ENCODE measurements around the gene GNG3. TPM values are rescaled to one million over a fixed set of nuclear protein-coding genes. Genes with fewer than 3 reads are reported as not detected.

The GNG3 gene
- total RNA-seq, 1 donor from 2014 or later = not detected

DNA sequence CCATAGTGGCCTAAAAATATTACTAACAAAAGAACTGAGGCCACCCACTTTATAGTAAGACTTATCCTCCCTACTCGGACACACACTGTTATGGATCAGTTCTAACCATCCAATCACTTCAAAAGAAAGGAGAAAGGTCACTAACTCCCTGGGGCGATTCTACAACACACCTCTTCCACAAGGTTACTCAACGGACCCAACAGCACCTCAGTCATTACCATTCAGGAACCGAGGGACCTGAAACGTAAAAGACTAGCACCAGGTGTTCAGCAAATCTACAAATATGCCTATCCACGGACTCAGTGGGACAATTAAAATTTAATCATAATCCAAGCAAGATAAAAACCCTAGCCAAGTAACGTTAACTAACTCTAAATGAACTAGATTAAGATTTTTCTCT, 18.2 kb downstream of the GNG3 start:
- intact Hi-C loops (cut with DNase I) = no loop called here
- TF ChIP-seq, protein P1, sequence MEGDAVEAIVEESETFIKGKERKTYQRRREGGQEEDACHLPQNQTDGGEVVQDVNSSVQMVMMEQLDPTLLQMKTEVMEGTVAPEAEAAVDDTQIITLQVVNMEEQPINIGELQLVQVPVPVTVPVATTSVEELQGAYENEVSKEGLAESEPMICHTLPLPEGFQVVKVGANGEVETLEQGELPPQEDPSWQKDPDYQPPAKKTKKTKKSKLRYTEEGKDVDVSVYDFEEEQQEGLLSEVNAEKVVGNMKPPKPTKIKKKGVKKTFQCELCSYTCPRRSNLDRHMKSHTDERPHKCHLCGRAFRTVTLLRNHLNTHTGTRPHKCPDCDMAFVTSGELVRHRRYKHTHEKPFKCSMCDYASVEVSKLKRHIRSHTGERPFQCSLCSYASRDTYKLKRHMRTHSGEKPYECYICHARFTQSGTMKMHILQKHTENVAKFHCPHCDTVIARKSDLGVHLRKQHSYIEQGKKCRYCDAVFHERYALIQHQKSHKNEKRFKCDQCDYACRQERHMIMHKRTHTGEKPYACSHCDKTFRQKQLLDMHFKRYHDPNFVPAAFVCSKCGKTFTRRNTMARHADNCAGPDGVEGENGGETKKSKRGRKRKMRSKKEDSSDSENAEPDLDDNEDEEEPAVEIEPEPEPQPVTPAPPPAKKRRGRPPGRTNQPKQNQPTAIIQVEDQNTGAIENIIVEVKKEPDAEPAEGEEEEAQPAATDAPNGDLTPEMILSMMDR (IDR thresholded peaks at IDR 0.05) = no peak
- peak overlapping the region; percentile 94 for H3K27ac ChIP-seq
- DNase-seq (no peak), ATAC-seq (no peak)
- H3K4me1 ChIP-seq = peaks cover 42% of the 10 kb centered on the region
- H3K27me3 ChIP-seq (ENCODE audit: low read depth) = no peaks in the 10 kb centered on the region
- H3K4me3 ChIP-seq = peak overlapping the region; percentile 96
- H3K9me3 ChIP-seq = no peaks in the 10 kb centered on the region
- H3K36me3 ChIP-seq = peaks cover 37% of the 10 kb centered on the region

DNA sequence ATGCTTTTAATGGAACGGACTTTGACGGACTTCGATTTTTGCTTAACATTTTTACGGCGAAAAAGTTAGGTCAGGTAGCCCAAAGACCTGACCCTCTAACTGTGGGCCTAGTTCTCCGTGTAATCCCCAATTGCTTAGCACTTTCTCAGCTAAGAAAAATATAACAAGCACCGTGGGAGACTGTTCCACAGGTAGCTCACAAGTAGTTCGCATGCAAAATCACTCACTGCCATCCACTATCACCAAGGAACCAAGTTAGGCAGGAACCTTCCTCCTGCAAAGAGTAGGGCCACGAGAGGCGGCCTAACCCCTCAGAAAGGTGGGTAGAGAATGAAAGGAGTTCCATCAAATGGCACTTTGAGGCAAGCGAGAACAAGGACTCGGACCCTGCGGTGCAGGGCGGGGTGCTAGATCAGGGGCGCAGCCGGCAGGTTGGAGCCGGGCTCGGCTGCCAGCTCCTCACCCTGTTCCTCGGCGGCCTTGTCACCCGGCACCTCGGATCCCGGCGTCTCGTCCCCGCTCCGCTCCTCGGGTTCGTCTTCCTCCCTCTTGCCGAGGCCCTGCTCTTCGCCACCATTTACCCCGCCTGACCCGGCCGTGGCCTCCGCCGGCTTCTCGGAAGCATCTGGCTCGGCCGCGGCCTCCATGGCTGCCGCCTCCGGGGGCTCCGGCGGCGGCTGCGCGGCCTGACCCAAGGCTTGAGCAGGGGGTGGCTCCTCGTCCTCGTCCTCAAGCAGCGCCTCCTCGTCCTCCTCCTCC, 18.9 kb downstream of the GNG3 start:
- no peaks in the 10 kb centered on the region for H3K9me3 ChIP-seq
- intact Hi-C loops (cut with DNase I) = no loop called here

DNA sequence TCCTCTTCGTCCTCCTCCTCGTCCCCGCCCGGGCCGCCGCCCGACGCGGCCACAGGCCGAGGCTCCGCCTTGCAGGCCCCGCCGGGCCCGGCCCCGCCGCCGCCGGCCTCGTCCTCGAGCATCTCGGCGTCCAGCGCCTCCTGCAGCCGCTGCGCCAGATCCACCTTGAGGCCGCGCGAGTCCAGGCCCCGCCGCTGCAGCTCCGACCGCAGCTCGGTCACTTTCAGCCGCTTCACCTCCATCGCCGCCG, 19.4 kb downstream of the GNG3 start:
- H3K27me3 ChIP-seq (ENCODE audit: low read depth) = no peaks in the 10 kb centered on the region
- H3K36me3 ChIP-seq = peaks cover 33% of the 10 kb centered on the region
- DNase-seq (no peak), ATAC-seq (peak; percentile 7 to 22)
- H3K4me3 ChIP-seq = peak overlapping the region; percentile 96
- peak overlapping the region; percentile 94 for H3K27ac ChIP-seq
- H3K4me1 ChIP-seq = peaks cover 47% of the 10 kb centered on the region
- TF ChIP-seq, protein P1 (IDR thresholded peaks at IDR 0.05) = no peak
- H3K9me3 ChIP-seq = no peaks in the 10 kb centered on the region
- intact Hi-C loops (cut with DNase I) = no loop called here

More for the DNA sequence above, 18.9 kb downstream of the GNG3 start:
- H3K4me3 ChIP-seq = peak overlapping the region; percentile 96
- peaks cover 48% of the 10 kb centered on the region for H3K4me1 ChIP-seq
- DNase-seq (no peak), ATAC-seq (no peak)
- H3K27me3 ChIP-seq (ENCODE audit: low read depth) = no peaks in the 10 kb centered on the region
- TF ChIP-seq, protein P1 (IDR thresholded peaks at IDR 0.05) = no peak
- peaks cover 36% of the 10 kb centered on the region for H3K36me3 ChIP-seq
- peak overlapping the region; percentile 94 for H3K27ac ChIP-seq

DNA sequence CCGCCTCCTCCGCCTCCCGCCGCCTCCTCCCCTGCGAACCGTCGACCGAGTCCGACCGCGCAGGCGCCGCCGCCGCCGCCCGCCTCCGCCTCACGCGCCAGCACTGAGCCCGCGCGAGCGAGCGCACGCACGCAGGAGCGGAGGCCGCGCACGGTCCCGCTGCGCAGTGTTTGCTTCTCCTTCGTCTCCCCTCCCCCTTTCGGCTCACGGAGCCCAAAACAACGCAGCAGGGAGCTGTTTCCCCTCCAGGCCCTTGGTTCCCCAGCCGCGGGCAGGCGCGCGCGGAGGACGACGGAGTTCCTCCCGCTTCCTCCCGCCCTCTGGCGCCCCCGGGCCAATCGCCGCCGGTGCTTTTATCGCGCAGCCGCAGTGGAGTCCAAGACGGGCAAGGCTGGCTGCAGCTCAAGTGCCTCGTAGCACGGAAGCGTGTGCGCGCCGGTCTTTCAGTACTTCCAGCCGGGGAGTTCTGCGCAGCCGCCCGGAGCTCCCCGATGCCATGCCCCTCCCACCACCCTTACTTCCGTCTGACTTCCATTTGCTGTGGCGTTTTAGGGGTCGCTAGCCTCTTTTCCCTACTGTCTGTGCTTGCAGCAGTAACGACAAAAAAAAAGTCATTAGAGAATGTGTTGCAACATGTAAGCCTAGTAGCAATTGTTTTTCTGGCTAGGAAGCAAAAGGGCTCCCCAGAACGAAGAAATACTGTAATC, 19.8 kb downstream of the GNG3 start, which contains the start of gene HNRNPUL2:
TSS of gene HNRNPUL2 (minus strand) at position 293 of the 707 bp plus-strand sequence. CDS start 301 bp downstream, outside the sequence.
- TF ChIP-seq, protein P1 (IDR thresholded peaks at IDR 0.05) = no peak
- intact Hi-C loops (cut with DNase I) = no loop called here
- H3K4me3 ChIP-seq = peak within 1 kb of the TSS; percentile 96
- H3K27ac ChIP-seq = peak within 1 kb of the TSS; percentile 94
- DNase-seq (peak; percentile 99), ATAC-seq (peak; percentile 96 to 98)
- H3K36me3 ChIP-seq = peaks cover 29% of the 10 kb centered on the region
- H3K9me3 ChIP-seq = no peaks in the 10 kb centered on the region
- no peaks in the 10 kb centered on the region for H3K27me3 ChIP-seq (ENCODE audit: low read depth)
- peaks cover 47% of the 10 kb centered on the region for H3K4me1 ChIP-seq

DNA sequence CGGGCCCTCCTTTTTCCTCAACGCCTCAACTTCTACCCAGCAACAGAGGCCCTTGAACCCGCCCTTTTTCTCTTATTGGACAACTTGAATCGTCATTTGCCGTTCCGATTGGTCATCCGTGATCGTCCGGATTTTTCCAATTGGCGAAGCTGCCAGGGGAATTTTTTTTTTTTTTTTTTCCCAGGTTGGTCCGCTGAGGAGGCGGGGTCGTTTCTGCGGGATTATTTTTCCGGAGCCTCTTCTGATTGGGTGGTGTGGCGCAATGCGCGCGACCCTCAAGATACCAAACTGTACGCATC, 20.3 kb downstream of the GNG3 start:
- TF ChIP-seq, protein P1 (IDR thresholded peaks at IDR 0.05) = no peak
- intact Hi-C loops (cut with DNase I) = no loop called here
- Histone ChIP-seq H3K4me3 (peak overlapping the region; percentile 96), H3K27ac (peak overlapping the region; percentile 94), H3K4me1 (peaks cover 52% of the 10 kb centered on the region), H3K36me3 (peaks cover 29% of the 10 kb centered on the region), H3K27me3 (ENCODE audit: low read depth) (no peaks in the 10 kb centered on the region), H3K9me3 (no peaks in the 10 kb centered on the region)
- DNase-seq = peak; percentile 82
- ATAC-seq = peak; percentile 86 to 87
